HG03520 (cell line): Measurements from ENCODE around the gene CCT3.
"Not testable (repeated sequence)": the region's sequence is repeated elsewhere in the genome, so short reads cannot be mapped to it uniquely, and the experiment has no call there.

Source experiments
- ATAC-seq: cut with Tn5 transposase; IDR thresholded peaks from one replicate; pipeline ENCODE4 v1.9.1; 2021; ENCODE audit warnings: mild to moderate bottlenecking, moderate library complexity; ENCODE audit not compliant: unreplicated experiment

The CCT3 gene

DNA sequence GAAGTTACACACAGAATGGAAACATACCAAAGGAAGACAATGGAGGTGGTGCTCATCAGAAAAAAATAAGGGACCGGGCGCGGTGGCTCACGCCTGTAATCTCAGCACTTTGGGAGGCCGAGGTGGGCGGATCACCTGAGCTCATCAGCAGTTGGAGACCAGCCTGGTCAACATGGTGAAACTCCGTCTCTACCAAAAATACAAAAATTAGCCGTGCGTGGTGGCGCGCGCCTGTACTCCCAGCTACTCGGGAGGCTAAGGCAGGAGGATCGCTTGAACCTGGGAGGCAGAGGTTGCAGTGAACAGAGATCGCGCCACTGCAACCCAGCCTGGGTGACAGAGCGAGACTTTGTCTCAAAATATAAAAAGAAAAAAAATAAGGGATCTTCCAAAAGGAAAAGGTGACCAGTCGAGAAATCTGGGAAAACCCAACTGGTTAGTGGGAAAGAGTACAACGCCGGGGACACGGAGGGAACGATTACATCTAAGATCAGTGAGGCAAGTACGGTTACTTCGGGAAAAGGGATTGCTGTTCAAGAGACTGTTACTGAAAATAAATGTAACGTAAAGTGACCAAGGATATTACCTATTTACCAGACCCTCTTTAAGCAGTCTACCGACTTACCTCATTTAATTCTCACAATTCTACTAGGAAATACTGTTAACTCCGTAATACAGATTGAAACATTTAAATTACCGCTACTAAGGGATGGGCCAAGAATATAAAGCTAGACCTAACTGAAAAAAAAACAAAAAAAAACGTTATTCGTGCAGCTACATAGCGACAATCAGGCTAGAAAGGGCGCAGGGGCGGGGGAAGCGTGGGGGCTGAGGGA lies 822 bp downstream of the CCT3 start:
- ATAC-seq: no peak

DNA sequence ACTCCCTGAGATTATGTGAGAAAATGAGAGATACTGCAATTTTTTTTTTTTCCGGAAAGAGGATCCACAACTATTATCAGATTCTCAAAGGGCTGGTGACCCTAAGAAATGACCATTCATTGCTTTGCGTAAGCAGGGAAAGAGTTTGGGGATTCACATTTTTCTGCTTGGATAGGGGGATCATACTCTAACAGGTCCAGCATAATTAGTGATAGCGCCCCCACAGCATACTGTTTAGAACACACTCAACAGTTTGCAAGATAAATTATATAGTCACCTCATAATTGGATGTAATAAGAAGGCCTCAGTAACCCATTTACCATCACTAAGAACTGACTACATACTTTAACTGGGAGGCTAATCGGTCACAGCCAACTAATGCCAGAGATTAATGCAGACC lies 1.9 kb downstream of the CCT3 start:
- no peak for ATAC-seq

DNA sequence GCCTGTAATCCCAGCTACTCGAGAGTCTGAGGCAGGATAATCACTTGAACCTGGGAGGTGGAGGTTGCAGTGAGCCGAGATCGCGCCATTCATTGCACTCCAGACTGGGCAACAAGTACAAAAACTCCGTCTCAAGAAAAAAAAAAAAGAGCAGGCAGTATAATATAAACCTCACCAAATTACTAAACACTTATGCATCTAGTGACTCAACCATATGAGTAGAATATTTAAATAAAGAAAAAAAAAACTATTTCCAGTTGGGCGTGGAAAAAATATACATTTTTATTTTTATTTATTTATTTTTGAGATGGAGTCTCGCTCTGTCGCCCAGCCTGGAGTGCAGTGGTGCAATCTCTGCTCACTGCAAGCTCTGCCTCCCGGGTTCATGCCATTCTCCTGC lies 14.9 kb downstream of the CCT3 start:
- not testable (repeated sequence) for ATAC-seq

DNA sequence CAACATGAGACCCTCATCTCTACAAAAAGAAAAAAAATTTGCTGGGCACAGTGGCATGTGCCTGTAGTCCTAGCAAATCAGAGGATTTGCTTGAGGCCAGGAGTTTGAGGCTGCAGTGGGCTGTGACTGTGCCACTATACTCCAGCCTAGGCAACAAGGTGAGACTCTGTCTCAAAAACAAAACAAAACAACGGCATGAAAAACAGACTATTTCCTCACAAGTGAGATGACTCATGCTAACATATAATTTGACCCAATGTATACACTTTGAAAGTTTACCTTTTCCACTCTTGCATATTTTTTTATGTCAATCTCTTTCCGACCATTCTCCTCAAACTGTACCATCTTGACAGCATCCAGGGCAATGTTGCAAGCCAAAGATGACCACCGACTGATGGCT lies 17.5 kb downstream of the CCT3 start:
- no peak for ATAC-seq

DNA sequence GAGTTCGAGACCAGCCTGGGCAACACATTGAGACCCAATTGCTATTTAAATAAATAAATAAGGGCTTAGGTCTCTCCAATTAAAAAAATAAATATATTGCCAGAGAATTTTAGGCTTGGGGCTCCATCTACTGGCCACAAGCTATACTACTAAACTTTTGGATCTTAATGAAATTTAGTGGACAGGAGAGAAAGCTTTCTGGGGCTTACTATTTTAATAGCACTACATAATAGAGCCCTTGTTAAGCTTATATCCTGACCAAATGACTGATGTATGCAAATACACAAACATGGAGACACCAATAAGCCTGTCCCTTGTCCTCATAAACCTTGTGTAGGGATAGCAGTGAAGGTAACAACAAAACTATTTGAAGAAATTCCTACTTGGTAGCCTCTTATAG lies 18.4 kb downstream of the CCT3 start:
- ATAC-seq: no peak

DNA sequence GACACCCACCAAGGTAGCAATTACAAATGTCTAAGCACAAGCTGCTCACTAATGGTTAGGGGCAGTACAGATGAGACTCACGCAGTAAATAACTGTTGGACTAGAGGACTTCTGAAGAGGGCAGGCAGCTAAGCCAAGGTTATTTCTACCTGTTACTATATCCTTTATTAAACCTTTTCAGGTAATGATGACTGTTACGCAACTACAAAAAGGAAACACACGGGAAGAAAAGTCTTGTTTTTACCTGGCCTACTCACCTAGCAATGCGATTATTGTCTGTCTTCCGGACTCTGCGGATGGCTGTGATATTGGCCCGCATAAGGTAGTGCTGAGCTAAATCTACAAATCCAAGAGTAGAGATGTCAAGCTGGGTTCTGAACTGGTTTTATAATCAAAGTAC lies 21.2 kb downstream of the CCT3 start:
- no peak for ATAC-seq

DNA sequence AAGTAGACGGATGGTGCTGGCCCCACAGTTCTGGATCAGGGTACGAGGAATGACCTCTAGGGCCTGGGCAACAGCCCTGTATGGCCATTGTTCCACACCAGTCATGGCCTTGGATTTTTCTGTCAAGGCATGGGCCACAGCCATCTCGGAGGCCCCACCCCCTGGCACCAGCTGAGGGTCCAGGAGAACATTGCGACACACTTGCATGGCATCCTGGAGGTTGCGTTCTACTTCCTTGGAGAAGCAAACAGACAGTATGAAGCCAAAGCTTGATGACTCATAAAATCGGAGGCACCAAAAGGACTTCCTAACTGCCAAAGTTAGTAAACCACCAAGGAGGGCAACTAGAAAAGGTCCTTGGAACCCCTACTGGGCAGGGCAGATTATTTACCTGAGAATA lies 27.1 kb downstream of the CCT3 start:
- ATAC-seq: no peak

DNA sequence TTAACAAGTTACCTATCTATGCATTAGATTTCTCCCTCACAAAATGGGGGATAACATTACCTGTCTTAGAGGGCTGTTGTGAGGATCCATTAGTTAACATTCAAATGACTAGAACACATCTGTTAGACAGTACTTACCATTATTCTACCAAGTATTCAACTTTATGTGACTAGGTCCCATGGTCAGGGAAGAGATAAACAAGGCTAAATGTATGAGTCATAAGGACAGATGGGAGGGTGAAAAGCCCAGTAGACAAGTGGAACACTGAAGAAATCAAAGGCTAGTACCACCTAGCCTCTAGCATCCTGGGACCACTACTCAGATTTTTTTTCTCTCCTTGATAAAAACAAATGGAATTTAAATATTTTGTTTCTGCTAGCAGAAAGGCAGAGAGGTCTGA lies 30.0 kb downstream of the CCT3 start:
- no peak for ATAC-seq

DNA sequence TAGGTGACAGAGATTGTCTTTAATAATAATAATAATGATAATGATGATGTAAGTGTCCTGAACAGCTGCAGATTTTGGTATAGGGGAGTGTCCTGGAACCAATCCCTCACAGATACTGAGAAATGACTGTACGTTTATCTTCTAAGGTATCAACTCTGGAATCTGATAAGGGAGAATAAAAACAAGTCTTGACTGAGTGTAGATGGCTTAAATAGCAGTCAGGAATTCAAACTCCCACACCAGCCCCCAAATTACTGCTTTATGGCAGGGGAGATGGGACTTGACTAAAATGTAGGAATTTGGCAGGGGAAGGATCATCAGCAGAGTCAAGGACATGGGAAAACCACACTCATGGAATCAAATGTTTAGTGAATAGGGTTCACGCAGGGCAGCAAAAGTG lies 32.9 kb downstream of the CCT3 start:
- ATAC-seq: no peak

DNA sequence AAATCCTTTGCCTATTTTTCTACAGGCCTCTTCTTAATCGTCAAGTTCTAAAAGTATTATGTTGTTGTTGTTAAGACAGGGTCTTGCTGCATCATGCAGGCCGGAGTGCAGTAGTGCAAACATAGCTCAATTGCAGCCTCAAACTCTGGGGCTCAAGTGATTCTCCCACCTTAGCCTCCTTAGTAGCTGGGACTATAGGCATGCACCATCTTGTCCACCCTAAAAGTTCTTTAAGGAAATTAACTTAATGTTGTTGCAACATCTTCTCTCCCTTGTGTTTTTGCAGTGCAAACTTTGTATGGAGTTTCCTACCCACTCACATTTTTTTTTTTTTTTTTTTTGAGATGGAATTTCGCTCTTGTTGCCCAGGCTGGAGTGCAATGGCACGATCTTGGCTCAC lies 34.9 kb downstream of the CCT3 start:
- no peak for ATAC-seq

DNA sequence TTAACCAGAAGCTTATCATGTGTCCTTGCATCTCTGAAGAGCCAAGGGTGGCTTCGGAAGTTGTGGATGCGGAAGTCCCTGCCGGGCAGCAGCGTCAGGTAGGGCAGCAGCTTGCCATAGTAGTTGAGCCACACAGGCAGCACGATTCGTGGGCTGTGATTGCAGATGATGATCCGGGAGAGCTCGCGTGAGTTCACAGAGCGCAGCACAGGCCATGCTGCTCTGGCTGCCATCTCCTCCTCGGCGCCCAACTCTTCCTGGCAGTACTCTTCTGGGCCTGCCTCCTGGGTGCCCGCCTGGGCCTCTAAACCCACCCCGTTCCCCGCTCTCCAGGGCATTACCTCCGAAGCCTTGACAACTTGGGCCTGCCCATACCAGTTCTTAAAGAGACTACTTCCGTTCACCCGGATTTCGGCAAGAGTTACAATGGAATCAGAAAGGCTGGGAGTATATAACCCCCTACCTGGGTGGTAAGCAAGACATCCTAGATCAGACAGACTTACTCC lies 39.2 kb downstream of the CCT3 start, which contains the start of gene VHLL:
TSS of gene VHLL (minus strand) at position 456 of the 506 bp plus-strand sequence. CDS start at position 338, 118 bp downstream.
- ATAC-seq: no peak

DNA sequence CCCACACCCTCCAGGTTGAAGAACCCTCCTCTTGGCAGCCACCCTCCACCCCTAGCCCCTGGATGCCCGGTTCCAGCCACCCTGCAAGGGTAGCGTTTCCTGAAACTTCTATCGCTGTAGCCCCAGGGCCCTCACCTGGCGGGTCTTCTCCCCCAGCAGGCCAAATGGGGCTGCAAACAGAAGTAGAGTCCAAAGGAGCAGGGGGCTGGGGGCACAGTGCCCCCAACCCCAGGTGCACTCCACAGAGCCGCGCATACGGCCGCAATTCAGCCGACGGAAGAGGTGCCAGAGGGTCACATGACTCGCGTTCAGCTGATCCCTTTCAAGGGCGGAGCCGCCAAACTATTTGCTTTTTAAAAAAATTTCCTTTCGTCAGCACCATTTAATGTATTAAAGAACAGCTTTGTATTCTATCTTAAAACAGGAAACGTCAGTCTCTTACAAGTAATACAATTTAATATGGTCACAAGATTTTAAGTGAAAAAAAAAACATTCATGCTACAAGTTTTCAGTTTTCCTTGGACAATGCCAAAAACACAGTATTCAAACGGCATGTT lies 42.6 kb downstream of the CCT3 start, which contains the start of gene GLMP:
TSS of gene GLMP (minus strand) at position 289 of the 557 bp plus-strand sequence. CDS start at position 255, 34 bp downstream.
- no peak for ATAC-seq

DNA sequence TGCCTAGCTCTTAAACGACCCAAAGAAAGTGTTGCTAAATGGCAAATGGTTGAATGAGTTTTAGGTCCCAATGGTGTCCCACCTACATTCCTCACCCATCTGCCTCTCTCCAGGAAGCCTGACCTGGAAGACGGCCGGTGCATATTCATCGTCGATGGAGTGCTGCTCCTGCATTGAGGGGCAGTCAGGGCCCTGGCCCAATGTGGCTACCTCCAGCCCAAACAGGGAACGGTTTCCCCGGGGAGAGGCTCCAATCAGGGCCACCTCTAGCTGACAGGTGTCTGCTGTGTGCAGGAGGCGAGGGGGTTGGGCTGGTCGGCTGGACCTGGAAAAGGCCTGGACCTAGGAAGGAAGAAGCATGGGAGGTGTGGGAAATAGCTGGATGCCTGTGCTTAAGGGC lies 44.2 kb downstream of the CCT3 start:
- no peak for ATAC-seq

DNA sequence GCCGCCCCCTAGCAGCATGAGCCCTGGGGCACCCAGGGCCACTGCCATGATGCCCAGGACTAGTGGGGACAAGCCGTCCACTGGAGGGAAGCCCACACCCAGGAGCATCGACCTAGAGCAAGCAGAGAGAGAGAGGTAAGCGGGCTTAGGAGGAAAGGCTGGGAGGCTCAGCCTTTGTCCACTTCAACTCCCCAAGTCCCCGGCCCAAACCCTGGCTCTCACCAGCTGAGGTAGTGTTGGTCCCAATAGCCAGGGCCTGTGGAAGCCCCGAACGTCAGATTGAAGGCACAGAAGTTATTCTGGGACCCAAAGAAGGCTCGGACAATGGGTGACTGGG lies 45.0 kb downstream of the CCT3 start:
- ATAC-seq: no peak

DNA sequence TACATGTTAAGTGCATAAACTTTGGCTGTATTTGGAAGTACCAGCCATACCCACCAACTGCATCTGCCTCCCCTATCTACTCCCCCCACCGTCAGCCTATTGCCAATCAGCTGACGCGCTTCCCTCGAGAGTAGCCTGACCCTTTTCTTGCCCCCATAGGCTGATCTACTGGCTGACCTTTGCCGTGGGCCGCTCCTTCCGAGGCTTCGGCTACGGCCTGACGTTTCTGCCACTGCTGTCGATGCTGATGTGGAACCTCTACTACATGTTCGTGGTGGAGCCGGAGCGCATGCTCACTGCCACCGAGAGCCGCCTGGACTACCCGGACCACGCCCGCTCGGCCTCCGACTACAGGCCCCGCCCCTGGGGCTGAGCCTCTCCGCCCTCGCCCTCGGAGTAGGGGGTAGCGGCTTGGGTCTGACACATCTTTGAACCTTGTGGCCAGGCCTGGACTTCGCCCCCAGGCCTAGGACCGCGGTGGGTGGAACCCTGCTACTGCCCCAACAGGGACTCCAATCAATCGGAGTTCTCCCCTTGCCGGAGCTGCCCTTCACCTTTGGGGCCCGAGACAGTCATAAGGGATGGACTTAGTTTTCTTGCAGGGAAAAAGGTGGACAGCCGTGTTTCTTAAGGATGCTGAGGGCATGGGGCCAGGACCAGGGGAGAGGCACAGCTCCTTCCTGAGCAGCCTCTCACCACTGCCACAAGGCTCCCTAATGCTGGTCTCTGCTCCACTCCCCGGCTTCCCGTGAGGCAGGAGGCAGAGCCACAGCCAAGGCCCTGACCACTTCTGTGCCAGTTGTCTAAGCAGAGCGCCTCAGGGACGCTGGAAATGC lies 46.6 kb downstream of the CCT3 start:
- no peak for ATAC-seq

DNA sequence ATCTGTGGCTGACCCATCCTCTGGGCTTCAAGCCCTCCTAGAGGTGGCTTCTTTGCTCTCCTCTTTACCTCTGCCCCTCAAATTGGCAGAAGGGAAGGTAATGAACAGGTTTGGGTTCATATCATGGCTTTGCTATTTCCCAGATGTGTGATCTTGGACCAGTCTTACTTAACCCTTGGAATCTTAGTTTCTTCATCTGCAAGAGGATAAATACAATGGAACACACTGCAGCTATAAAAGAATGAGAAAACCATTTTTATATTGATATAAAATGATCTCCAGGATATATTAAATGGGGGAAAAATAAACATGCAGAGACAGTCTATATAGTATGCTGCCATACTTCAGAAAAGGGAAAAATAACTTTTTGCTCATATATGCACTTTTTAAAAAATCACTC lies 48.2 kb downstream of the CCT3 start:
- ATAC-seq: no peak

DNA sequence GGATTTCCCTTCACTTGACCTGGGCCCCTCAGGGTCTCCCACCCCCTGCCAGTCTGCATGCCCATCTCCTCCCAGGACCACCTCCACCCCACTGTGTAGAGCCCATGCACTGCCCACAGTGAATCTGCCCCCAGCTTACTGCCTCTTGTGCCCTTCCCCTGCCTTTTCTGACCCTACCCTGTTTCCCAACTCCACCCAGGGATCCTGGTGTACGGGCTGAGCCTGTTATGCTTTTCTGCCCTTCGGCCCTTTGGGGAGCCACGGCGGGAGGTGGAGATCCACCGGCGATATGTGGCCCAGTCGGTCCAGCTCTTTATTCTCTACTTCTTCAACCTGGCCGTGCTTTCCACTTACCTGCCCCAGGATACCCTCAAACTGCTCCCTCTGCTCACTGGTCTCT lies 52.0 kb downstream of the CCT3 start:
- no peak for ATAC-seq

DNA sequence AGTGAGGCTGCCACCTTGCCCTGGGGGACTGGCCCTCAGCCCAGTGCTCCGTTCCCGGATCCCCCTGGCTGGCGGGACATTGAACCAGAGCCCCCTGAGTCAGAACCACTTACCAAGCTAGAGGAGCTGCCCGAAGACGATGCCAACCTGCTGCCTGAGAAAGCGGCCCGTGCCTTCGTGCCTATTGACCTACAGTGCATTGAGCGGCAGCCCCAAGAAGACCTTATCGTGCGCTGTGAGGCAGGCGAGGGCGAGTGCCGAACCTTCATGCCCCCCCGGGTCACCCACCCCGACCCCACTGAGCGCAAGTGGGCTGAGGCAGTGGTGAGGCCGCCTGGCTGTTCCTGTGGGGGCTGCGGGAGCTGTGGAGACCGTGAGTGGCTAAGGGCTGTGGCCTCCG lies 52.7 kb downstream of the CCT3 start:
- no peak for ATAC-seq

DNA sequence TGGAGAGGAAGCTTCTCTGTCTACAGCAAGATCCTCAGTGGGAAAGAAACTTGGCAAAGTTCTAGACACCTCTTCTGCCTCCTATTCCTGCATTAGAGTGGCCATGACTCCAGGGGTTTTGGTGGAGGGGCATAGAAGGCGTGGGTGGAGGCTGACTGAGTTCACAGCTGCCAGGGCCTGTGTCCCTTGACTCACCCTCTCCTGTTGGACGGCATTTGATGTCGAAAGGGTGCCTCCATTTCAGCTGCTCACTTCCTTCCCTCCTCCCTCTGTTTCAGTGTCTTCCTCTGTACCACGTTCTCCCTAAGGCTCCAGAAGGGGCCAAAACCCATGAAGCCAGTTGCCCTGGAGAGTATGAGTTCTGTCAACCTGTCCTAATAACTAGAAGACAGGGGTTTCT lies 53.3 kb downstream of the CCT3 start:
- ATAC-seq: no peak

DNA sequence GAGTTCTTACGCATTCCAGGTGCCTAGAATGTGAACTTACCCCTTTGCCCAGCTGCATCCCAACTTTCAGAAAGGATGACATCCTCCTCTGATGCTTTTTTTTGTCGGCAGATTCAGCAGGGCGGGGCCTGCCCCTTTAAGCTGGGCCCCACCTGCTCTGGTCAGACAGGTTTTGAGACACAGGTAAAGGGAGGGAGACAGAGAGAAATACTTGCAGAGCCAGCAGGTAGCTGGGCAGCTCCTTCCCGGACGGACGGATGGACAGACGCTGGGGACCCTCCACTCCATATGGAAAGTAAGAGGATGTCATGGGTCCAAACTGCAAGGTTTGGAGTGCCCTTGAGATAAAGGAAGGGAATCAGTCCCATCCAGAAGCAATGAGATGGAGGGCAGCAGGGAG lies 54.0 kb downstream of the CCT3 start, which contains the start of gene TMEM79:
TSS of gene TMEM79 (plus strand) at position 214 of the 400 bp plus-strand sequence. CDS start 902 bp downstream, outside the sequence.
- no peak for ATAC-seq

DNA sequence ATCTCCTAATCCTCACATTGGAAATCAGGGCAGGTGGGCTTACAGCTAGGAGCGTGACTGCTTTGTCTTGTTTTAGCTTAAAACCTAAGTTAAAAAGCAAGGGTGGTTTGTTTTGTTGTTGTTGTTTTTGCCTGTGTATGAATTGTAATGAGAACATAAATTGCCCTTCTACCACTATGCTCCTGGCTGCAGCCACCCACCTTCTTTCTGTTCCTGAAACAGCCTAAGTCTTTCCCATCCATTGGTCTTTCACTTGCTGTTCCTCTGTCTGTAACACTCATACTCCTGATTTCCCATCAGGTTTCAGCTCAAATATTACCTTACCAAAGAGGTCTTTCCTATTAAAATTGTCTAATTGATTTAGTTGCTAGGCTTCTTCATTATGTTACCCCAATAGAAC lies 54.6 kb downstream of the CCT3 start:
- ATAC-seq: no peak
